RPMI8226 (cell line): ENCODE results near the gene LRPAP1.
"Not testable (repeated sequence)": the region's sequence is repeated elsewhere in the genome, so short reads cannot be mapped to it uniquely, and the experiment has no call there.

Experiments
- DNase-seq: peaks from one replicate; pipeline ENCODE4 v3.0.0-alpha.2; 2015

The LRPAP1 gene, protein sequence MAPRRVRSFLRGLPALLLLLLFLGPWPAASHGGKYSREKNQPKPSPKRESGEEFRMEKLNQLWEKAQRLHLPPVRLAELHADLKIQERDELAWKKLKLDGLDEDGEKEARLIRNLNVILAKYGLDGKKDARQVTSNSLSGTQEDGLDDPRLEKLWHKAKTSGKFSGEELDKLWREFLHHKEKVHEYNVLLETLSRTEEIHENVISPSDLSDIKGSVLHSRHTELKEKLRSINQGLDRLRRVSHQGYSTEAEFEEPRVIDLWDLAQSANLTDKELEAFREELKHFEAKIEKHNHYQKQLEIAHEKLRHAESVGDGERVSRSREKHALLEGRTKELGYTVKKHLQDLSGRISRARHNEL

GRCh38 chr4:3531879-3532750 is at the start of gene LRPAP1:
LRPAP1 (minus strand) TSS chr4:3532422; CDS start chr4:3532412, 10 bp downstream.
- peak; percentile 85 for DNase-seq

DNA sequence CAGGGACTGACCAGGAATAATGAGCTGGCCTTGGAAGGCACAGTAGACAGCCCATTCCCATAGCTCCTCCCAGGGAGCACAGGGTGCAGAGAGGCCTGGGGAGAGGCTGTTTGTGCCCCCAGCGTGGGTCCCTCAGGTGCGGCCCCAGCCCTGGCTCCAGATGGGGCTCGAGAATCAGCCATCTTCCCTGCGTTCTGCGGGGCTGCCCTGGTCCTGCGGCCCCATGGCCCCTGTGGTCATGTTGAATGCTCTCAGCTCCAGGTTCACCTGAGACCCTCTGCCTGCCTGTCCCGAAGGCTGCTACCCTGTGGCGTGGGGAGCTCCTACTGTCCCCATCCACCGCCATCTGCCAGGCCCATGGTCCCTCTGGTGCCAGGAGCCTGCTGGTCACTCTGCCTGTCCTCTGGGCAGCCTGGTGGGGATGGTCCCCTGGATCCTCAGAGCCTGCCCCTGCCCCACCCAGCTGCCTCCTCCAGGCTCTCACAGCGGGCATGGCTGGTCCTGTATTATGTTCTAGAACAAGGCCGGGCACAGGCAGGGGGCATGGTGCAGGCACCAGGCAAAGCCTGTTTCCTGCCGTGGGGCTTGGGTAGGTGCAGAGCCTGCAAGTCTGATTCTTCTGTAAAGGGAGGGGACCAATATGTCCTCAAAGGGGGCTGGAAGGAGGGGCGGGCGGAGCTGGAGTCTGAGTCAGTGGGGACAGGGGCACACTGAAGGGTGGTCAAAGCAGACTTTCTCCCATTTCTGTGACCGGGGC is 49.3 kb upstream of the LRPAP1 start:
- not testable (repeated sequence) for DNase-seq

DNA sequence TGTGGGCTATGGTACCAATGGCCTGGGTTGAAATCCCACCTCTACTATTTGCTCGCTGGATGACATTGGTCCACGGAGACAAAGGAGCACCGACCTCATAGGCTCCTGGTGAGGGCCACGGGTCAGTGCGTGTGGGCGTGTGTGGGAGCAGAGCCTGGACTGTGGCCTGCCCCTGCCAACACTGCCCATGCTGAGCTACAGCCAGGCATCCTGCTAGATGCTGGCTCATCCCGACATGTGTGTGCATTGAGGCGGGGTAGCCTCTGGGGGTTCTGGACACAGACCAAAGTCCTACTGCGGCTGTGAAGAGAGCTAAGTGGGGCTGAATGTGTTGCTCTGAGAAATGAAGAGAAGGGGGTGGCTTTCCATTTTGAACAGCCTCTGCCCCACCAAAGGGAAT is 48.6 kb upstream of the LRPAP1 start:
- DNase-seq, result not testable (repeated sequence)

GRCh38 chr4:3578527-3579144 is 46.4 kb upstream of the LRPAP1 start:
- not testable (repeated sequence) for DNase-seq

GRCh38 chr4:3578052-3578451 is 45.8 kb upstream of the LRPAP1 start:
- not testable (repeated sequence) for DNase-seq

- DNase-seq, result not testable (repeated sequence)
These were observed 45.1 kb upstream of the LRPAP1 start for GRCh38 chr4:3577208-3577892.

GRCh38 chr4:3576533-3577207 is 44.4 kb upstream of the LRPAP1 start:
- DNase-seq, result not testable (repeated sequence)

GRCh38 chr4:3575426-3576369 is 43.5 kb upstream of the LRPAP1 start:
- not testable (repeated sequence) for DNase-seq

DNA sequence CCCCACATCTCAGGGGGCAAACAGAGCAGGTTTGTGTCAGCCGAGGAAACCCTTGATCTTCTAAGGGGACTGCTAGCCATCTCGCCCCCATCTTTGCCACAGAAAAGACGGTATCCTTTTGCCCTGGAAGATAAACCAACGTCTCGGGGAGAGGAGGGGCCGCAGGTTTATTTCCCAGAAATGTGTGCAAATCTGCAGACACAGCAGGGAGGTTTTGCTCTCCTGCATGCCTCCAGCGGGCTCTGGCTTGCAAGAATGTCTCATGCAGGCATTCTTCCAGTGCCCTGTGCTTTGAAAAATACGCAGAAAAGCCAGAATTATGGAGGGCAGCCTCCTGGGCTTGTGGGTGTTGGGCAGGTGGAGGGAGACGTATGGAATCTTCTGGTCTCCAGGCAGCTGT is 42.6 kb upstream of the LRPAP1 start:
- not testable (repeated sequence) for DNase-seq

- DNase-seq, result not testable (repeated sequence)
These were observed 42.1 kb upstream of the LRPAP1 start for GRCh38 chr4:3574346-3574745.

DNA sequence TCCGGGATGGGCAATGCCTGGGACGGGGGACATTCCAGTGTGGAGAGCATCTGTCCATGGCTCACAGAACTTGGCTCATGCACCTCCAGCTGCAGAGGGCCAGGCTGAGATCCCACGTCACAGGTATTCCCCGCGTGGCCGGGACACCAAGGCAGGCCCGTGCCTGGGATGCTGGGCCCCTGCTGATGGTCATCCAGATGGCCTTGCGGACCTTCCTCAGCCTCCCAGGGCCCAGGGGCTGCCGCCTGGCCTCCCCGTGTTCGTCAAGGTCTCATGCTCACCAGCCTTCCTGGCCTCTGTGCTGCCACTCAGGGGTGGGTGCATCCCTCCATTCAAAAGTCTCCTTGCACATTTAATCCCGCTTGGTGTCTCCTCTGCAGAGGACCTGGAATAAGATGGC is 40.9 kb upstream of the LRPAP1 start:
- DNase-seq, result no peak

DNA sequence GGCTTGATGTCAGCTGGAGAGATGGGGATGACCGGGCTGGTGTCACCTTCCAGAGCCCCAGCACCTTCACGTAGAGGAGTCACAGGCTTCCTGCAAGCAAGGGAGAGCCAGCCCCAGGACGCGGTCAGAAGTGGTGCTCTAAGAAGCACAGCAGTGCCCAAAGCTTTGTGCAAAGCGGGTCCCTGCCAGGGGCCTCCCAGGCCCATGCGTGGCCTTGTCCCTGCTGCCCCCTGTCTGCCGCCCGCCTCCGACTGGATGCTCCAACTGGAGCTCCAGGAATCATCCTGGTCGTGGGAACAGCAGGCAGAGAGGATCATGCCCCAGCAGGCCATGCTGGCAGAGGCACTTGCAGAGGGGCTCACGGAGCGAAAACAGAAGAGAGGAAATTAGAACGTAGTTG is 40.1 kb upstream of the LRPAP1 start:
- DNase-seq, result no peak

DNA sequence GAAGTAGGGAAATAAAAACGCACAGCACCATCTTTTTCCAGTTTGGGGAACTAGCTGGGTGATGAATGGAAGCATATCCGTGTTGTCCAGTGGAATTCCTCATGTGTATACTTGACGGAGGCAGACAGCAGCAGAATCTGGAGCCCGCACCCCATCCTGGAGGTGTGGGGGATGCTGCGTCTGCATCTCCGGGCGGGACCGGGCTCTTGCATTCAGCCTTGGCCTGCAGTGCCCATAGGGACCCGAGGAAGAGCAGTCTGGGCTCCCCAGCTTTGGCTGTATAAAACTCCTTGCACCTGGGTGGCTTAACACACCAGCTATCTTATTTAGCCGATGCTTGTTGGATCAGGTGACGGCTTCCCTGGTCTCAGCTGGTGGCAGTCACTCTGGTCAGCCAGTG is 39.7 kb upstream of the LRPAP1 start:
- no peak for DNase-seq

GRCh38 chr4:3570923-3571322 is 38.7 kb upstream of the LRPAP1 start:
- not testable (repeated sequence) for DNase-seq

DNA sequence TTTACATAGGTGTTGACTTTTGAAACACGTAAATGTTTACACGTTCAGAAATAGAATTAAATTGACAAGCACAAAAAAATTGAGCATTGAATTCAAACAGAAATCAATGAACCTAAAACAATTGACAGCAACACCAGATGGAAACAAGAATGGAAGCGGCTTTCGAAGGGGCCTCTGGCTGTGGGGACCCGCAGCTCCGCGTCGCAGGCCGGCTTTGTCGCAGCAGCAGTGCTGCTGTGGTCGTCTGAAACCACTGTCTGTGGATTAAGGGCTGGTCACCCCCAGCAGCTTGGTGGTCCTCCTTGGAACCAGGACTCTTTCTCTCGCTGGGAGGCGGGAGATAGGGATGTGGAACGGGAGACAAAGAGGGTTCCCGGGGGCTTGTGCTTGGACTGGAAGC is 37.4 kb upstream of the LRPAP1 start:
- DNase-seq, result not testable (repeated sequence)

GRCh38 chr4:3566701-3567100 is 34.5 kb upstream of the LRPAP1 start:
- not testable (repeated sequence) for DNase-seq

- not testable (repeated sequence) for DNase-seq
These were observed 34.1 kb upstream of the LRPAP1 start for GRCh38 chr4:3566301-3566700.

DNA sequence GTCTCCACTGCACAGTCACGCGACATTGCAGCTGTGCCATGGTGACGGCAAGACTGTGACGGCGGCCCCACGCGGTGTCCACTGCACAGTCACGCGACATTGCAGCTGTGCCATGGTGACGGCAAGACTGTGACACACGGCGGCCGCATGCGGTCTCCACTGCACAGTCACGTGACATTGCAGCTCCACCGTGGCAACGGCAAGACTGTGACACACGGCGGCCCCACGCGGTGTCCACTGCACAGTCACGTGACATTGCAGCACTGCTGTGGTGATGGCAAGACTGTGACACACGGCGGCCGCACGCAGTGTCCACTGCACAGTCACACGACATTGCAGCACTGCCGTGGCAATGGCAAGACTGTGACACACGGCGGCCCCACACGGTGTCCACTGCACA is 32.7 kb upstream of the LRPAP1 start:
- not testable (repeated sequence) for DNase-seq

- no peak for DNase-seq
These were observed 31.2 kb upstream of the LRPAP1 start for GRCh38 chr4:3563403-3563802.

DNA sequence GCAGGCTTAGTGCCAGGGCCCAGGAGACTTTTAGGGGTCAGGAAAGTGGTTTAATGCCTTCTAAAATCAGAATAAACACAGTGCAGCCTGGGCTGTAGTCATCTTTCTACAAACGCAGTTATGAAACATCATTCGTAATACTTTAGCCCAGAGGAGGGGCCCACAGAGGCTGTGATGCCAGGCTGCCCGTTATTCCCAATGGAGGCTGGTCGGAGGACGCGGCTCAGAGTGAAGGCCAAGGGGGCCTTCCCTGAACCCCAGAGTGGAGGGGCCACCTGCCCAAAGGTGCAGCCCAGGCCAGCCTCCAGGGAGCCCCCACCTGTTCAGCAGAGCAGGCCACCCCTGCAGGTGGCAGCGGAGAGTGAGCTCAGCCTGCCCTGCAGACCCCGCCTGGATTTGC is 29.9 kb upstream of the LRPAP1 start:
- DNase-seq, result not testable (repeated sequence)
